HFFc6 (cell line): Measurements from ENCODE around the gene FXR2. TPM values are rescaled to one million over a fixed set of nuclear protein-coding genes. Genes with fewer than 3 reads are reported as not detected.
A peak's percentile ranks its signal among the peaks of the same experiment; 100 is the strongest.

Experiments used
- DNase-seq: peaks from one replicate; pipeline ENCODE4 v3.0.0-alpha.2; 2018
- H3K27ac Mint-ChIP-seq: 2 replicates; pipeline ENCODE4 v1.8.0; 2020; ENCODE audit warnings: mild to moderate bottlenecking, mixed read lengths
- H3K27me3 Mint-ChIP-seq: 2 replicates; pipeline ENCODE4 v1.8.0; 2021; ENCODE audit warnings: mild to moderate bottlenecking, moderate library complexity, mixed read lengths; ENCODE audit not compliant: insufficient read depth
- H3K36me3 Mint-ChIP-seq: 2 replicates; pipeline ENCODE4 v1.8.0; 2021; ENCODE audit warnings: low read depth, mixed read lengths
- H3K4me1 Mint-ChIP-seq: 2 replicates; pipeline ENCODE4 v1.8.0; 2020; ENCODE audit warnings: low read depth, mixed read lengths
- H3K4me3 Mint-ChIP-seq: 2 replicates; pipeline ENCODE4 v1.8.0; 2020; ENCODE audit warnings: mild to moderate bottlenecking, moderate library complexity, mixed read lengths
- H3K9me3 Mint-ChIP-seq: 2 replicates; pipeline ENCODE4 v1.8.0; 2020; ENCODE audit warnings: mild to moderate bottlenecking, mixed read lengths
- total RNA-seq, 6 experiments: library from RNA; stranded (reverse); fragmentation: NEBNext Ultra II Directional; extraction: Animal tissue kit (Norgen Biotek cat#: 25700); gene quantifications; 2 replicates in 1 of 6; 3 replicates in 5 of 6; pipeline ENCODE4 v1.2.3, GENCODE V29; 2021
- TF ChIP-seq, protein P1 (sequence below): fragments of 200-600 bp; sonication (generic); IDR thresholded peaks from 2 replicates; pipeline ENCODE4 v1.5.0; 2021; ENCODE audit warnings: antibody characterized with exemption, mild to moderate bottlenecking

FXR2 gene
- total RNA-seq, 6 experiments from 2014 or later, result 49.3 to 62.3 (median 51.5) TPM

- Mint-ChIP-seq H3K9me3 (no peaks in the 10 kb centered on the region), H3K4me1 (peaks cover 77% of the 10 kb centered on the region), H3K4me3 (peak overlapping the region; percentile 75), H3K27ac (peak overlapping the region; percentile 94), H3K27me3 (peaks cover 9% of the 10 kb centered on the region), H3K36me3 (peaks cover 32% of the 10 kb centered on the region)
- DNase-seq, result no peak
- TF ChIP-seq, protein P1, sequence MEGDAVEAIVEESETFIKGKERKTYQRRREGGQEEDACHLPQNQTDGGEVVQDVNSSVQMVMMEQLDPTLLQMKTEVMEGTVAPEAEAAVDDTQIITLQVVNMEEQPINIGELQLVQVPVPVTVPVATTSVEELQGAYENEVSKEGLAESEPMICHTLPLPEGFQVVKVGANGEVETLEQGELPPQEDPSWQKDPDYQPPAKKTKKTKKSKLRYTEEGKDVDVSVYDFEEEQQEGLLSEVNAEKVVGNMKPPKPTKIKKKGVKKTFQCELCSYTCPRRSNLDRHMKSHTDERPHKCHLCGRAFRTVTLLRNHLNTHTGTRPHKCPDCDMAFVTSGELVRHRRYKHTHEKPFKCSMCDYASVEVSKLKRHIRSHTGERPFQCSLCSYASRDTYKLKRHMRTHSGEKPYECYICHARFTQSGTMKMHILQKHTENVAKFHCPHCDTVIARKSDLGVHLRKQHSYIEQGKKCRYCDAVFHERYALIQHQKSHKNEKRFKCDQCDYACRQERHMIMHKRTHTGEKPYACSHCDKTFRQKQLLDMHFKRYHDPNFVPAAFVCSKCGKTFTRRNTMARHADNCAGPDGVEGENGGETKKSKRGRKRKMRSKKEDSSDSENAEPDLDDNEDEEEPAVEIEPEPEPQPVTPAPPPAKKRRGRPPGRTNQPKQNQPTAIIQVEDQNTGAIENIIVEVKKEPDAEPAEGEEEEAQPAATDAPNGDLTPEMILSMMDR, result peak; percentile 49; the same call in 1 of the 2 replicates
Observed at GRCh38 chr17:7586673-7587419, 27.9 kb downstream of the FXR2 start.

DNA sequence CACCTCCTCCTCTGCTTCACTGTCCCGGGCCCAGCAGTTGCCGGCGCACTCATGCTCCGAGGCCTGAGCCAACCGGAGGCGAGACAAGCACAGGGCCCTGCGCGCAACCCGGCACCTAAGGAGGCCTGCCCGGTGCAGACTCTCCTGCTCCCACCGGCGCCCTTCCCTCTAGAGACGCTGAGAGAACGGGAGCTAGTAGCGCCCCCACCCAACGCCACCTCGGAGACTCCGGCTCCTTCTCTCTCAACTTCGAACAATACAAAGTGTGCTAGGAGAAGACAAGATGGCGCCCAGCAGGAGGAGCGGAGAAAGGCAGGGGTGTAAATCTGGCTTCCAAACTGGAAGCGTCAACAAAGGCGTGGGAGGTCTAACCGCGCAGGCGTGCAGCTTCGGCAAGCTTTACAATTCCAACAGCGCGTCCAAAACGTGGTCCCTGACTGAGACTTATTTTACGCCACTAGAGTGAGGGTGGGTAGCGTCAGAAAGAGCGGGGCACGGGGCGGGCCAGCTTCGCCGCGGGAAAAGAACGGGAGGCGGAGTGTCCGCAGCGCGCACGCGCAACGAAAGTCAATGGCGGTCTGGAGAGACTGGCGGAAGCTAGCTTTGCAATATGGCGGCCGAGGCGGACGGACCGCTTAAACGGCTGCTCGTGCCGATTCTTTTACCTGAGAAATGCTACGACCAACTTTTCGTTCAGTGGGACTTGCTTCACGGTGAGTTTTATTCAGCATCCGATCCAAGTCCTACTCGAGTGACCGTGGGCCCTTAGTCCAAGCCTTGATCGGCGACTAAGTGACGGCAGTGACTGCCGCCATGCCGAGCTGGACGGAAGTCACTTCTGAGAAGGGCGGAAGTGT is 31.2 kb downstream of the FXR2 start, which contains the start of gene MPDU1:
TSS of gene MPDU1 (plus strand) at position 600 of the 857 bp plus-strand sequence. CDS start at position 611, 11 bp downstream.
- TF ChIP-seq, protein P1, result no peak; the same call in 1 of the 2 replicates
- Mint-ChIP-seq H3K36me3 (peaks cover 36% of the 10 kb centered on the region), H3K27ac (peak within 1 kb of the TSS; percentile 100), H3K27me3 (peaks cover 30% of the 10 kb centered on the region), H3K4me3 (peak within 1 kb of the TSS; percentile 96), H3K4me1 (peaks cover 88% of the 10 kb centered on the region), H3K9me3 (peaks cover 6% of the 10 kb centered on the region)
- peak; percentile 91 for DNase-seq

- H3K9me3 Mint-ChIP-seq, result peaks cover 6% of the 10 kb centered on the region
- H3K4me1 Mint-ChIP-seq, result peaks cover 88% of the 10 kb centered on the region
- TF ChIP-seq, protein P1, result peak; percentile 17; the same call in 1 of the 2 replicates
- DNase-seq, result no peak
- H3K4me3 Mint-ChIP-seq, result peak overlapping the region; percentile 44
- peak overlapping the region; percentile 100 for H3K27ac Mint-ChIP-seq
- H3K27me3 Mint-ChIP-seq, result peaks cover 35% of the 10 kb centered on the region
- peaks cover 42% of the 10 kb centered on the region for H3K36me3 Mint-ChIP-seq
Observed at GRCh38 chr17:7582396-7583252, 32.1 kb downstream of the FXR2 start.

DNA sequence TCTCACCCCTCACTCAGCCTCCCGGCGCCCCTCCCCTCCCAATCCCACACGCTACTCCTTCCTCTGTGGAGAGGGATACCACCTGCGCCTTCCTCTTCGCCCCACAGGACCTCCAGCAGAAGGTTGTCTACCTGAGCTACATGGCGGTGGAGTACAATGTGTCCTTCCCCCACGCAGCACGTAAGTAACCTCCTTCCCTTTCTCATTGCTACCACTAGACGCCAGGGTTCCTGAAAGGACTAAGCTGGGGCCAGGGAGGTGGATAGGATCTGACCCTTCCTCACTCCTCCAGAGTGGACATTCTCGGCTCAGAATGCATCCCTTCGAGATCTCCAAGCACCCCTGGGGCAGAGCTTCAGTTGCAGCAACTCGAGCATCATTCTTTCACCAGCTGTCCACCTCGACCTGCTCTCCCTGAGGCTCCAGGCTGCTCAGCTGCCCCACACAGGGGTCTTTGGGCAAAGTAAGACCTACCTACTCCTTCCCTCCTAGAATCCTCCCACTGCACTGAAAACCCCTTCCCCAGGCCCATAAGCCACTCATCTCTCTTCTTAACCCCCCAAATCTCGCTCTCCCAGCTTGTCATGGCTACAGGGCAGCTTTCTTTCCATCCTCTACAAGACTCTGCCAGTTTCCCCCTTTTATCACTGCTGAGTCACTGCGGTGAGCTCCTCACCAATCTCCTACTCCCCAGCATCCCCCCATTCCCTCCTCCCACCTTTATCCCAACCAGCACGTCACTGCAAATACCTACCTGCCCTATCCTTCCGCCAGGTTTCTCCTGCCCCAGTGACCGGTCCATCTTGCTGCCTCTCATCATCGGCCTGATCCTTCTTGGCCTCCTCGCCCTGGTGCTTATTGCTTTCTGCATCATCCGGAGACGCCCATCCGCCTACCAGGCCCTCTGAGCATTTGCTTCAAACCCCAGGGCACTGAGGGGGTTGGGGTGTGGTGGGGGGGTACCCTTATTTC is 33.8 kb downstream of the FXR2 start:
- TF ChIP-seq, protein P1, result no peak

More for the DNA sequence above, 33.8 kb downstream of the FXR2 start:
- Mint-ChIP-seq H3K36me3 (peaks cover 55% of the 10 kb centered on the region), H3K4me3 (peak overlapping the region; percentile 71), H3K4me1 (peaks cover 88% of the 10 kb centered on the region), H3K9me3 (peaks cover 6% of the 10 kb centered on the region), H3K27me3 (peaks cover 44% of the 10 kb centered on the region), H3K27ac (peak overlapping the region; percentile 97)
- DNase-seq, result no peak
